Endodermal cell (in vitro differentiated cells): ENCODE data around the gene TNFAIP2. TPM values are rescaled to one million over a fixed set of nuclear protein-coding genes. Genes with fewer than 3 reads are reported as not detected.
A peak's percentile ranks its signal among the peaks of the same experiment; 100 is the strongest.

Experiments used
- DNase-seq: peaks from one replicate; pipeline ENCODE4 v3.0.0-alpha.2; 2017
- H3K27ac ChIP-seq: 2 replicates; pipeline ENCODE4 v1.5.1; 2013; ENCODE audit warnings: mild to moderate bottlenecking, low read depth, low read length, moderate library complexity
- H3K27me3 ChIP-seq: 2 replicates; pipeline ENCODE4 v1.6.1; 2013; ENCODE audit warnings: mild to moderate bottlenecking, low read length, moderate library complexity; ENCODE audit not compliant: insufficient read depth, control insufficient read depth, poor library complexity, severe bottlenecking
- H3K36me3 ChIP-seq: 2 replicates; pipeline ENCODE4 v1.7.0; 2013; ENCODE audit warnings: mild to moderate bottlenecking, low read length, moderate library complexity; ENCODE audit not compliant: control insufficient read depth, insufficient read depth
- H3K4me1 ChIP-seq: one replicate; pipeline ENCODE4 v1.7.0; 2013; ENCODE audit warnings: low read length; ENCODE audit not compliant: control insufficient read depth, insufficient read depth
- H3K4me3 ChIP-seq: 2 replicates; pipeline ENCODE4 v1.5.1; 2013; ENCODE audit warnings: mild to moderate bottlenecking, low read length, moderate library complexity
- H3K9ac ChIP-seq: 2 replicates; pipeline ENCODE4 v1.6.1; 2013; ENCODE audit warnings: mild to moderate bottlenecking, low read length, moderate library complexity; ENCODE audit not compliant: poor library complexity, severe bottlenecking; ENCODE audit errors: extremely low read depth
- H3K9me3 ChIP-seq: 2 replicates; pipeline ENCODE4 v1.6.1; 2013; ENCODE audit warnings: mild to moderate bottlenecking, low read length, moderate library complexity; ENCODE audit not compliant: control insufficient read depth
- H3K27ac Mint-ChIP-seq: 2 replicates; pipeline ENCODE4 v1.8.0; 2020; ENCODE audit warnings: mixed read lengths
- H3K27me3 Mint-ChIP-seq: 2 replicates; pipeline ENCODE4 v1.8.0; 2021; ENCODE audit warnings: mild to moderate bottlenecking, mixed read lengths; ENCODE audit not compliant: insufficient read depth
- H3K36me3 Mint-ChIP-seq: 2 replicates; pipeline ENCODE4 v1.8.0; 2020; ENCODE audit warnings: low read depth, mixed read lengths
- H3K4me1 Mint-ChIP-seq: 2 replicates; pipeline ENCODE4 v1.8.0; 2020; ENCODE audit warnings: mixed read lengths
- H3K4me3 Mint-ChIP-seq: 2 replicates; pipeline ENCODE4 v1.8.0; 2020; ENCODE audit warnings: mild to moderate bottlenecking, moderate library complexity, mixed read lengths
- H3K9me3 Mint-ChIP-seq: 2 replicates; pipeline ENCODE4 v1.8.0; 2020; ENCODE audit warnings: mild to moderate bottlenecking, mixed read lengths
- WGBS, 2 experiments: methylation state at CpG; one replicate each; pipeline versions ENCODE4 v1.1.5 to v1.1.7; 2013; ENCODE audit warnings: missing lambda C conversion rate in 2 of 2, mixed read lengths in 1 of 2; ENCODE audit not compliant: insufficient coverage in 1 of 2, insufficient read length in 1 of 2; 5-methylcytosine and 5-hydroxymethylcytosine counted together
- total RNA-seq, 2 donors: library from RNA; stranded (reverse); fragmentation: NEBNext Ultra II Directional in 1 of 2; extraction: Animal tissue kit (Norgen Biotek cat#: 25700) in 1 of 2; gene quantifications; 2 replicates in 1 of 2; 3 replicates in 1 of 2; pipeline ENCODE4 v1.2.1, GENCODE V29; 2021
- TF ChIP-seq, protein P1 (sequence below): fragments of 200-600 bp; sonication (generic); conservative IDR thresholded peaks from 2 replicates; pipeline ENCODE4 v1.5.0; 2021; ENCODE audit warnings: antibody characterized with exemption, mild to moderate bottlenecking

Gene TNFAIP2
- total RNA-seq, 2 donors from 2014 or later = 16.8 to 19.4 TPM

DNA sequence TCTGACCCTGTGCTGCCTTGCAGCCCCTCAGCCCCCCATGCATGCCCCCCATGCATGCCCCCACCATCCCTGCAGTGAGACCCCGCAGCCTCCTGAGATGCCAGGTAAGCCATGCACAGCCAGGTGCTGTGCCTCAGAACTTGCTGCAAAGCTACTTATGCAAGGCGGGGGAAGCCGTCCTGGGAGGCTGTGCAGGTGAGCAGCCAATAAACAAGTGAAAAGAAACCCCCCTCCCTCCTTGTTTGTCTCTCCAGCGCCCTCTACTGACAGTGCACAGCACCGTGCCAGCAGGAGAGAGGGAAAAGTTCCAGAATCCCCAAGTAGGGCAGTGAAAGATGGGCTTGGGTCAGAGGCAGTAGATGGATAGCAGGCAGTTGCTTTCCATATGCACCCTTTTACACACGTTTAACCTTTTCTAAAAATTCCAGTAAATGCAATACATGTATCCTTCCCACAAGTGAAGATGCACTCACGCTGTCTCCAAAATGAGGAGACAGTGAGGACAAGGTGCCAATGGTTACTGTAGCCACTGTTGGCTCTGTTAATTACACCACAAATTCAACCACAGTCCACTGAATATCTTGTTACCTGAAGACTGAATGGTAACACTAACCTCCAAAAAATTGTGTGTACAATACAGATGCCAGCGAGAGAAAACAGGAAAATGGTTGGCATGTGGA lies 18.0 kb downstream of the TNFAIP2 start:
- Histone ChIP-seq H3K9ac (no peak overlapping the region), H3K4me3 (no peak overlapping the region), H3K9me3 (no peaks in the 10 kb centered on the region), H3K27ac (no peak overlapping the region), H3K4me1 (peaks cover 4% of the 10 kb centered on the region), H3K27me3 (no peaks in the 10 kb centered on the region), H3K36me3 (no peaks in the 10 kb centered on the region)
- Mint-ChIP-seq H3K36me3 (no peaks in the 10 kb centered on the region), H3K27me3 (peaks cover 17% of the 10 kb centered on the region), H3K4me1 (peaks cover 20% of the 10 kb centered on the region), H3K4me3 (no peak overlapping the region), H3K9me3 (no peaks in the 10 kb centered on the region), H3K27ac (no peak overlapping the region)
- DNase-seq = peak; percentile 94
- 50 to 51% methylated on average over 2 to 8 of the region's 8 CpGs for WGBS, 2 experiments
- TF ChIP-seq, protein P1, sequence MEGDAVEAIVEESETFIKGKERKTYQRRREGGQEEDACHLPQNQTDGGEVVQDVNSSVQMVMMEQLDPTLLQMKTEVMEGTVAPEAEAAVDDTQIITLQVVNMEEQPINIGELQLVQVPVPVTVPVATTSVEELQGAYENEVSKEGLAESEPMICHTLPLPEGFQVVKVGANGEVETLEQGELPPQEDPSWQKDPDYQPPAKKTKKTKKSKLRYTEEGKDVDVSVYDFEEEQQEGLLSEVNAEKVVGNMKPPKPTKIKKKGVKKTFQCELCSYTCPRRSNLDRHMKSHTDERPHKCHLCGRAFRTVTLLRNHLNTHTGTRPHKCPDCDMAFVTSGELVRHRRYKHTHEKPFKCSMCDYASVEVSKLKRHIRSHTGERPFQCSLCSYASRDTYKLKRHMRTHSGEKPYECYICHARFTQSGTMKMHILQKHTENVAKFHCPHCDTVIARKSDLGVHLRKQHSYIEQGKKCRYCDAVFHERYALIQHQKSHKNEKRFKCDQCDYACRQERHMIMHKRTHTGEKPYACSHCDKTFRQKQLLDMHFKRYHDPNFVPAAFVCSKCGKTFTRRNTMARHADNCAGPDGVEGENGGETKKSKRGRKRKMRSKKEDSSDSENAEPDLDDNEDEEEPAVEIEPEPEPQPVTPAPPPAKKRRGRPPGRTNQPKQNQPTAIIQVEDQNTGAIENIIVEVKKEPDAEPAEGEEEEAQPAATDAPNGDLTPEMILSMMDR = peak; percentile 81

- Mint-ChIP-seq H3K4me1 (peaks cover 20% of the 10 kb centered on the region), H3K4me3 (no peak overlapping the region), H3K27ac (no peak overlapping the region), H3K27me3 (peaks cover 17% of the 10 kb centered on the region), H3K36me3 (no peaks in the 10 kb centered on the region), H3K9me3 (no peaks in the 10 kb centered on the region)
- Histone ChIP-seq H3K27ac (no peak overlapping the region), H3K36me3 (no peaks in the 10 kb centered on the region), H3K4me1 (peaks cover 4% of the 10 kb centered on the region), H3K4me3 (no peak overlapping the region), H3K9me3 (no peaks in the 10 kb centered on the region), H3K27me3 (no peaks in the 10 kb centered on the region), H3K9ac (no peak overlapping the region)
- DNase-seq = no peak
- 94 to 96% methylated on average over 2 to 4 of the region's 4 CpGs for WGBS, 2 experiments
- TF ChIP-seq, protein P1 = no peak
Observed at GRCh38 chr14:103142026-103142425, 18.8 kb downstream of the TNFAIP2 start.

GRCh38 chr14:103142721-103143302 lies 19.6 kb downstream of the TNFAIP2 start:
- H3K27me3 ChIP-seq = no peaks in the 10 kb centered on the region
- no peaks in the 10 kb centered on the region for H3K9me3 Mint-ChIP-seq
- no peak overlapping the region for H3K4me3 Mint-ChIP-seq
- TF ChIP-seq, protein P1 = no peak
- H3K27me3 Mint-ChIP-seq = peaks cover 17% of the 10 kb centered on the region
- no peak overlapping the region for H3K9ac ChIP-seq
- H3K4me3 ChIP-seq = no peak overlapping the region
- no peaks in the 10 kb centered on the region for H3K36me3 ChIP-seq
- peaks cover 19% of the 10 kb centered on the region for H3K4me1 Mint-ChIP-seq
- 76 to 89% methylated on average over 3 to 5 of the region's 5 CpGs for WGBS, 2 experiments
- no peak overlapping the region for H3K27ac Mint-ChIP-seq
- H3K27ac ChIP-seq = no peak overlapping the region
- no peak for DNase-seq
- no peaks in the 10 kb centered on the region for H3K36me3 Mint-ChIP-seq
- no peaks in the 10 kb centered on the region for H3K9me3 ChIP-seq
- peaks cover 4% of the 10 kb centered on the region for H3K4me1 ChIP-seq
